Measurements from ENCODE around the gene INTS7.

- no peak for TF ChIP-seq EZH2 (IDR thresholded peaks at IDR 0.05)
- TF ChIP-seq, protein P1, sequence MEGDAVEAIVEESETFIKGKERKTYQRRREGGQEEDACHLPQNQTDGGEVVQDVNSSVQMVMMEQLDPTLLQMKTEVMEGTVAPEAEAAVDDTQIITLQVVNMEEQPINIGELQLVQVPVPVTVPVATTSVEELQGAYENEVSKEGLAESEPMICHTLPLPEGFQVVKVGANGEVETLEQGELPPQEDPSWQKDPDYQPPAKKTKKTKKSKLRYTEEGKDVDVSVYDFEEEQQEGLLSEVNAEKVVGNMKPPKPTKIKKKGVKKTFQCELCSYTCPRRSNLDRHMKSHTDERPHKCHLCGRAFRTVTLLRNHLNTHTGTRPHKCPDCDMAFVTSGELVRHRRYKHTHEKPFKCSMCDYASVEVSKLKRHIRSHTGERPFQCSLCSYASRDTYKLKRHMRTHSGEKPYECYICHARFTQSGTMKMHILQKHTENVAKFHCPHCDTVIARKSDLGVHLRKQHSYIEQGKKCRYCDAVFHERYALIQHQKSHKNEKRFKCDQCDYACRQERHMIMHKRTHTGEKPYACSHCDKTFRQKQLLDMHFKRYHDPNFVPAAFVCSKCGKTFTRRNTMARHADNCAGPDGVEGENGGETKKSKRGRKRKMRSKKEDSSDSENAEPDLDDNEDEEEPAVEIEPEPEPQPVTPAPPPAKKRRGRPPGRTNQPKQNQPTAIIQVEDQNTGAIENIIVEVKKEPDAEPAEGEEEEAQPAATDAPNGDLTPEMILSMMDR (IDR thresholded peaks at IDR 0.05) = peak; percentile 95
Measured at GRCh38 chr1:212012034-212012740, 23.2 kb downstream of the INTS7 start.

Data from neural progenitor cell (in vitro differentiated cells).